SH-SY5Y (cell line): Measurements from ENCODE around the gene UPK3A.

Experiments used
- GATA2 ChIP-seq: IDR thresholded peaks from 2 replicates; pipeline ENCODE4 v1.6.1; 2011; ENCODE audit warnings: mild to moderate bottlenecking, low read depth, low read length
- GATA3 ChIP-seq: IDR thresholded peaks from 2 replicates; pipeline ENCODE4 v1.6.1; 2011; ENCODE audit warnings: low read depth, mild to moderate bottlenecking, low read length, moderate library complexity

Gene UPK3A

GRCh38 chr22:45337536-45337935 is 52.8 kb downstream of the UPK3A start:
- TF ChIP-seq GATA2, result no peak
- TF ChIP-seq GATA3, result no peak

- TF ChIP-seq GATA2 (no peak), GATA3 (no peak)
Measured at GRCh38 chr22:45338795-45339194, 54.0 kb downstream of the UPK3A start.

GRCh38 chr22:45340323-45340722 is 55.6 kb downstream of the UPK3A start:
- TF ChIP-seq GATA2, result no peak
- no peak for TF ChIP-seq GATA3

DNA sequence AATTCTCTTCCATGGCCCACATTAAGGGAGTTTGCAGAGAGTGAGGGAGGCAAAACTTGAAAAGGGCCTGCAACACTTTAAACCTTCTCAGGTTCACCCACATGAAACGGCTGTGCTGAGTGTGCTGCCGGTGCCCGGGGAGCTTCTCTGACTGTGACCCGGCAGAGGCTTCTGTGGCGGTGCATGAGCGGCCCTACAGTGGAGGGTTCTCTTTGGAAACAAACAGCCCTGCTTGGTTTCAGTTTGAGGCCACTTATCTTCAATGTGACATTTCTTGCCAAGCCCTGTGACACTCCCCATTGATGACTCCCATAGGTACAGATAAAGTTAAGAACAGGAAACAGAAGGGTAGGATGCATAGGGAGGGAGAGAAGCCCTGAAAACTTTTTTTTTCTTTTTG is 56.7 kb downstream of the UPK3A start:
- TF ChIP-seq GATA3 (no peak), GATA2 (no peak)

GRCh38 chr22:45343143-45343542 is 58.4 kb downstream of the UPK3A start:
- TF ChIP-seq GATA3 (no peak), GATA2 (no peak)

- TF ChIP-seq GATA3, result no peak
- no peak for TF ChIP-seq GATA2
Measured at GRCh38 chr22:45344334-45344733, 59.6 kb downstream of the UPK3A start.
